ENCODE data around the gene KDM4C.

- TF ChIP-seq POLR2A (IDR thresholded peaks at IDR 0.05; ENCODE audit: low read depth, low read length) (no peak), POLR2AphosphoS5 (IDR thresholded peaks at IDR 0.05; ENCODE audit: low read depth, low read length) (no peak), TAF1 (IDR thresholded peaks at IDR 0.05; ENCODE audit: borderline replicate concordance, low read depth, low read length) (no peak)
Observed at GRCh38 chr9:6877671-6878161, 119.9 kb downstream of the KDM4C start.
